Upper lobe of right lung (tissue), 1 donor: ENCODE measurements around the gene VAX1. TPM values are rescaled to one million over a fixed set of nuclear protein-coding genes. Genes with fewer than 3 reads are reported as not detected.

Experiments
- ATAC-seq: fragments of 200-7000 bp; cut with Tn5 transposase; one replicate; pipeline ENCODE4 v1.9.1; 2020; ENCODE audit warnings: mild to moderate bottlenecking, moderate library complexity
- DNase-seq: peaks from one replicate; pipeline ENCODE4 v3.0.0-alpha.2; 2020
- H3K27ac ChIP-seq: fragments of 200-600 bp; one replicate; pipeline ENCODE4 v1.8.0; 2022
- H3K27me3 ChIP-seq: fragments of 200-600 bp; one replicate; pipeline ENCODE4 v1.8.0; 2022; ENCODE audit warnings: mild to moderate bottlenecking
- H3K36me3 ChIP-seq: fragments of 200-600 bp; one replicate; pipeline ENCODE4 v1.8.0; 2022
- H3K4me1 ChIP-seq: fragments of 200-600 bp; one replicate; pipeline ENCODE4 v1.8.0; 2022
- H3K4me3 ChIP-seq: fragments of 200-600 bp; one replicate; pipeline ENCODE4 v1.8.0; 2022; ENCODE audit warnings: mild to moderate bottlenecking
- H3K9me3 ChIP-seq: fragments of 200-600 bp; one replicate; pipeline ENCODE4 v1.8.0; 2022
- intact Hi-C: fragments of 100-400 bp; cut with DNase I; formaldehyde crosslinking; loops from one replicate; pipeline ENCODE4 v1.11.0; 2022
- total RNA-seq: library from RNA; stranded (reverse); fragmentation: NEBNext Ultra II Directional; extraction: Animal tissue kit (Norgen Biotek cat#: 25700); gene quantifications from one replicate; pipeline ENCODE4 v1.2.1, GENCODE V29; 2021
- TF ChIP-seq, protein P1 (sequence below): fragments of 200-600 bp; IDR thresholded peaks from one replicate; pipeline ENCODE4 v1.8.0; 2022; ENCODE audit warnings: antibody characterized with exemption
- donor health status: DM: no; HTN: yes; CAD: no; lungs with severe emphysema.

The VAX1 gene
- total RNA-seq, 1 donor from 2014 or later = not detected

GRCh38 chr10:117112220-117112619 is 25.9 kb downstream of the VAX1 start:
- Histone ChIP-seq H3K36me3 (no peaks in the 10 kb centered on the region), H3K4me3 (no peak overlapping the region), H3K27me3 (peaks cover 18% of the 10 kb centered on the region), H3K9me3 (no peaks in the 10 kb centered on the region), H3K27ac (no peak overlapping the region), H3K4me1 (no peaks in the 10 kb centered on the region)
- TF ChIP-seq, protein P1, sequence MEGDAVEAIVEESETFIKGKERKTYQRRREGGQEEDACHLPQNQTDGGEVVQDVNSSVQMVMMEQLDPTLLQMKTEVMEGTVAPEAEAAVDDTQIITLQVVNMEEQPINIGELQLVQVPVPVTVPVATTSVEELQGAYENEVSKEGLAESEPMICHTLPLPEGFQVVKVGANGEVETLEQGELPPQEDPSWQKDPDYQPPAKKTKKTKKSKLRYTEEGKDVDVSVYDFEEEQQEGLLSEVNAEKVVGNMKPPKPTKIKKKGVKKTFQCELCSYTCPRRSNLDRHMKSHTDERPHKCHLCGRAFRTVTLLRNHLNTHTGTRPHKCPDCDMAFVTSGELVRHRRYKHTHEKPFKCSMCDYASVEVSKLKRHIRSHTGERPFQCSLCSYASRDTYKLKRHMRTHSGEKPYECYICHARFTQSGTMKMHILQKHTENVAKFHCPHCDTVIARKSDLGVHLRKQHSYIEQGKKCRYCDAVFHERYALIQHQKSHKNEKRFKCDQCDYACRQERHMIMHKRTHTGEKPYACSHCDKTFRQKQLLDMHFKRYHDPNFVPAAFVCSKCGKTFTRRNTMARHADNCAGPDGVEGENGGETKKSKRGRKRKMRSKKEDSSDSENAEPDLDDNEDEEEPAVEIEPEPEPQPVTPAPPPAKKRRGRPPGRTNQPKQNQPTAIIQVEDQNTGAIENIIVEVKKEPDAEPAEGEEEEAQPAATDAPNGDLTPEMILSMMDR = no peak
- intact Hi-C loops = no loop called here
- DNase-seq (no peak), ATAC-seq (no peak)

GRCh38 chr10:117107238-117107637 is 30.8 kb downstream of the VAX1 start:
- TF ChIP-seq, protein P1 = no peak
- Histone ChIP-seq H3K27ac (no peak overlapping the region), H3K36me3 (no peaks in the 10 kb centered on the region), H3K9me3 (no peaks in the 10 kb centered on the region), H3K4me1 (no peaks in the 10 kb centered on the region), H3K27me3 (no peaks in the 10 kb centered on the region), H3K4me3 (no peak overlapping the region)
- no peak for DNase-seq
- ATAC-seq = peak; percentile 80
- intact Hi-C loops = no loop called here

DNA sequence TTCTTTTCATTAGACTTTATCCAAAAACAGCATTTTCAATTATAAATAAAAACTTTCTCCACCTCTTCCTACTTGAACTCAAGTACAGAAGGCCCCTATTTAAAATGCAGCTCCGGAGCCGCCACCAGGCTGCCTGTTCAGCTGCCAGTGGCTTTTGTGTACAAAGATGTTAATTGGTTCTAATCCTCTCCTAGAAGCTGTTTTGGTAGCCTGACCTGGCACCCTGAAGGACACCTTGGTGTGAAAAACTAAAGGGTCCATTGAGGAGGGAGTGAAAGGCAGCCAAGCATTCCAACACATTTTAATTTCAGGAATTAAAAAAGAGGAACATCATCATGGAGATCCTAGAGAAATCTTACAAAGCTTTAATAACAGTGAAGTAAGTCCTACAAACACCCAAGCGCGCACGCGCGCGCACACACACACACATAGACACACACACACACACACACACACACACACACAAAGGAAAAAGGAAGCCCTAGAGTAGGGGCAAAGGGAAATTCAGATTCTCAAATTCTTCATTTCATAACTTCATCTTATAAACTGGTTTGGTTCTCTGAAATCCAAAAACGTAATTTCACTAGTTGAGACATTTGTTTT is 41.4 kb downstream of the VAX1 start:
- TF ChIP-seq, protein P1 = no peak
- H3K4me1 ChIP-seq = no peaks in the 10 kb centered on the region
- no peaks in the 10 kb centered on the region for H3K36me3 ChIP-seq
- H3K9me3 ChIP-seq = no peaks in the 10 kb centered on the region
- DNase-seq (no peak), ATAC-seq (no peak)
- intact Hi-C loops = no loop called here
- no peak overlapping the region for H3K4me3 ChIP-seq
- no peaks in the 10 kb centered on the region for H3K27me3 ChIP-seq
- H3K27ac ChIP-seq = no peak overlapping the region

- Histone ChIP-seq H3K36me3 (no peaks in the 10 kb centered on the region), H3K27me3 (no peaks in the 10 kb centered on the region), H3K4me1 (no peaks in the 10 kb centered on the region), H3K9me3 (no peaks in the 10 kb centered on the region), H3K27ac (no peak overlapping the region), H3K4me3 (no peak overlapping the region)
- DNase-seq = no peak
- ATAC-seq = no peak
- intact Hi-C loops = no loop called here
- TF ChIP-seq, protein P1 = no peak
Measured at GRCh38 chr10:117094856-117095255, 43.2 kb downstream of the VAX1 start.

- TF ChIP-seq, protein P1 = no peak
- H3K4me3 ChIP-seq = no peak overlapping the region
- H3K36me3 ChIP-seq = no peaks in the 10 kb centered on the region
- no peak for DNase-seq
- no peak overlapping the region for H3K27ac ChIP-seq
- no peaks in the 10 kb centered on the region for H3K4me1 ChIP-seq
- no peaks in the 10 kb centered on the region for H3K9me3 ChIP-seq
- H3K27me3 ChIP-seq = no peaks in the 10 kb centered on the region
- no peak for ATAC-seq
- intact Hi-C loops = no loop called here
Measured at GRCh38 chr10:117092386-117092785, 45.7 kb downstream of the VAX1 start.

- Histone ChIP-seq H3K36me3 (no peaks in the 10 kb centered on the region), H3K27ac (no peak overlapping the region), H3K27me3 (no peaks in the 10 kb centered on the region), H3K9me3 (no peaks in the 10 kb centered on the region), H3K4me3 (no peak overlapping the region), H3K4me1 (no peaks in the 10 kb centered on the region)
- no peak for ATAC-seq
- TF ChIP-seq, protein P1 = no peak
- intact Hi-C loops = no loop called here
- no peak for DNase-seq
Measured at GRCh38 chr10:117090834-117091233, 47.2 kb downstream of the VAX1 start.
